GM23248 (cell line): ENCODE results near the gene FLT4. TPM values are rescaled to one million over a fixed set of nuclear protein-coding genes. Genes with fewer than 3 reads are reported as not detected.

Source experiments
- DNase-seq: peaks from one replicate; pipeline ENCODE4 v3.0.0-alpha.2; 2015
- H2AFZ ChIP-seq: fragments of 200-600 bp; sonication (generic); 2 replicates; pipeline ENCODE4 v1.6.1; 2016; ENCODE audit warnings: antibody characterized with exemption
- H3F3A ChIP-seq: fragments of 200-600 bp; sonication (generic); 2 replicates; pipeline ENCODE4 v1.6.1; 2016; ENCODE audit warnings: mild to moderate bottlenecking, antibody characterized with exemption, mixed run types; ENCODE audit not compliant: insufficient read depth
- H3K27ac ChIP-seq: fragments of 200-600 bp; sonication (generic); 2 replicates; pipeline ENCODE4 v1.5.1; 2016; ENCODE audit warnings: mild to moderate bottlenecking
- H3K27me3 ChIP-seq: fragments of 200-600 bp; sonication (generic); replicated peaks from 2 replicates; pipeline ENCODE4 v1.6.1; 2016; ENCODE audit warnings: mild to moderate bottlenecking; ENCODE audit not compliant: insufficient read depth
- H3K36me3 ChIP-seq: fragments of 200-600 bp; sonication (generic); 2 replicates; pipeline ENCODE4 v1.6.1; 2016; ENCODE audit warnings: low read depth, mild to moderate bottlenecking
- H3K4me1 ChIP-seq: fragments of 200-600 bp; sonication (generic); 2 replicates; pipeline ENCODE4 v1.6.1; 2016; ENCODE audit warnings: mild to moderate bottlenecking; ENCODE audit not compliant: insufficient read depth
- H3K4me2 ChIP-seq: fragments of 200-600 bp; sonication (generic); one replicate; pipeline ENCODE4 v1.6.1; 2016; ENCODE audit warnings: mild to moderate bottlenecking; ENCODE audit not compliant: unreplicated experiment
- H3K4me3 ChIP-seq: fragments of 200-600 bp; sonication (generic); 2 replicates; pipeline ENCODE4 v1.5.1; 2016; ENCODE audit warnings: mild to moderate bottlenecking
- H3K79me2 ChIP-seq: fragments of 200-600 bp; sonication (generic); 2 replicates; pipeline ENCODE4 v1.6.1; 2016; ENCODE audit warnings: mild to moderate bottlenecking; ENCODE audit not compliant: insufficient read depth
- H3K9ac ChIP-seq: fragments of 200-600 bp; sonication (generic); 2 replicates; pipeline ENCODE4 v1.6.1; 2016; ENCODE audit warnings: mild to moderate bottlenecking
- H3K9me2 ChIP-seq: fragments of 200-600 bp; sonication (generic); 2 replicates; pipeline ENCODE4 v1.6.1; 2016; ENCODE audit warnings: mixed run types, mild to moderate bottlenecking, moderate library complexity; ENCODE audit not compliant: insufficient read depth
- H3K9me3 ChIP-seq: fragments of 200-600 bp; sonication (generic); one replicate; pipeline ENCODE4 v1.6.1; 2017; ENCODE audit warnings: low read depth
- H4K20me1 ChIP-seq: fragments of 200-600 bp; sonication (generic); 2 replicates; pipeline ENCODE4 v1.6.0; 2016; ENCODE audit not compliant: insufficient read depth
- EZH2 ChIP-seq: fragments of 200-600 bp; sonication (generic); IDR thresholded peaks from 2 replicates; pipeline ENCODE4 v1.6.1; 2018; ENCODE audit warnings: antibody characterized with exemption, mild to moderate bottlenecking; ENCODE audit not compliant: insufficient read depth, poor library complexity, severe bottlenecking
- EZH2phosphoT487 ChIP-seq: fragments of 200-600 bp; sonication (generic); IDR thresholded peaks from 2 replicates; pipeline ENCODE4 v1.6.1; 2018; ENCODE audit warnings: antibody characterized with exemption, moderate library complexity, mild to moderate bottlenecking, low read depth; ENCODE audit not compliant: insufficient read depth
- WGBS, 2 experiments: methylation state at CpG; one replicate each; pipeline ENCODE4 v1.1.6; 2015 to 2017; ENCODE audit warnings: low lambda C conversion rate in 2 of 2, low coverage in 1 of 2; ENCODE audit errors: missing lambda C conversion rate in 2 of 2; 5-methylcytosine and 5-hydroxymethylcytosine counted together
- in situ Hi-C: fragments of 300-500 bp; cut with MboI; formaldehyde crosslinking; loops from 2 replicates; pipeline ENCODE4 v1.15.0; 2020
- polyA plus RNA-seq: library from polyadenylated mRNA; unstranded; fragments of >200 nt; fragmentation: Nextera tagmentation; extraction: Ambion mirVana; gene quantifications from 2 replicates; pipeline ENCODE4 v1.2.1, GENCODE V29; 2016
- total RNA-seq: library from RNA; depleted of rRNA; stranded (reverse); fragments of >200 nt; shearing (Covaris generic); gene quantifications from 2 replicates; pipeline ENCODE4 v1.2.3, GENCODE V29; 2014

Gene FLT4
- total and polyA plus RNA-seq, 2 experiments from 2014 or later = not detected

- H3K79me2 ChIP-seq = no peaks in the 10 kb centered on the region
- H3K9ac ChIP-seq = no peak overlapping the region
- no peak for DNase-seq
- H3K9me3 ChIP-seq = no peaks in the 10 kb centered on the region
- no peak overlapping the region for H3K4me3 ChIP-seq
- H3K27ac ChIP-seq = no peak overlapping the region
- H3K4me2 ChIP-seq = no peak overlapping the region
- H2AFZ ChIP-seq = no peak overlapping the region
- 70 to 73% methylated on average over 8 of the region's 8 CpGs for WGBS, 2 experiments
- TF ChIP-seq EZH2phosphoT487 (no peak), EZH2 (no peak)
- H3K4me1 ChIP-seq = no peaks in the 10 kb centered on the region
- no peaks in the 10 kb centered on the region for H3F3A ChIP-seq
- H4K20me1 ChIP-seq = no peaks in the 10 kb centered on the region
- no peaks in the 10 kb centered on the region; the same call in 1 of the 2 replicates for H3K27me3 ChIP-seq
- in situ Hi-C loops = no loop called here
- H3K36me3 ChIP-seq = no peaks in the 10 kb centered on the region
- no peaks in the 10 kb centered on the region for H3K9me2 ChIP-seq
Measured at GRCh38 chr5:180636016-180636402, 13.4 kb downstream of the FLT4 start.

GRCh38 chr5:180633283-180634177, 15.9 kb downstream of the FLT4 start:
- H3K9ac ChIP-seq = no peak overlapping the region
- H3K27me3 ChIP-seq = no peaks in the 10 kb centered on the region; the same call in 1 of the 2 replicates
- no peaks in the 10 kb centered on the region for H3K9me2 ChIP-seq
- in situ Hi-C loops = no loop called here
- no peaks in the 10 kb centered on the region for H3K4me1 ChIP-seq
- H2AFZ ChIP-seq = no peak overlapping the region
- WGBS, 2 experiments = 40 to 47% methylated on average over 14 of the region's 14 CpGs
- no peaks in the 10 kb centered on the region for H3K36me3 ChIP-seq
- no peaks in the 10 kb centered on the region for H3K9me3 ChIP-seq
- no peaks in the 10 kb centered on the region for H3K79me2 ChIP-seq
- DNase-seq = no peak
- H3F3A ChIP-seq = no peaks in the 10 kb centered on the region
- TF ChIP-seq EZH2phosphoT487 = no peak
- no peak for TF ChIP-seq EZH2
- H3K27ac ChIP-seq = no peak overlapping the region
- H4K20me1 ChIP-seq = no peaks in the 10 kb centered on the region
- no peak overlapping the region for H3K4me3 ChIP-seq
- no peak overlapping the region for H3K4me2 ChIP-seq

- Histone ChIP-seq H3K9me2 (no peaks in the 10 kb centered on the region), H3K9me3 (no peaks in the 10 kb centered on the region), H3K4me3 (no peak overlapping the region), H3K4me1 (no peaks in the 10 kb centered on the region), H3K36me3 (no peaks in the 10 kb centered on the region), H3F3A (no peaks in the 10 kb centered on the region), H4K20me1 (no peaks in the 10 kb centered on the region), H3K27ac (no peak overlapping the region), H3K27me3 (no peaks in the 10 kb centered on the region; the same call in 1 of the 2 replicates), H3K4me2 (no peak overlapping the region), H3K9ac (no peak overlapping the region), H2AFZ (no peak overlapping the region), H3K79me2 (no peaks in the 10 kb centered on the region)
- no peak for DNase-seq
- TF ChIP-seq EZH2 (no peak), EZH2phosphoT487 (no peak)
- in situ Hi-C loops = no loop called here
- 48 to 49% methylated on average over 7 to 9 of the region's 10 CpGs for WGBS, 2 experiments
Measured at GRCh38 chr5:180632768-180633167, 16.6 kb downstream of the FLT4 start.

GRCh38 chr5:180631549-180632383, 17.6 kb downstream of the FLT4 start:
- in situ Hi-C loops = no loop called here
- H3K4me2 ChIP-seq = no peak overlapping the region
- no peak overlapping the region for H3K27ac ChIP-seq
- no peaks in the 10 kb centered on the region; the same call in 1 of the 2 replicates for H3K27me3 ChIP-seq
- no peak overlapping the region for H2AFZ ChIP-seq
- H3K79me2 ChIP-seq = no peaks in the 10 kb centered on the region
- H3K9me2 ChIP-seq = no peaks in the 10 kb centered on the region
- no peaks in the 10 kb centered on the region for H4K20me1 ChIP-seq
- no peaks in the 10 kb centered on the region for H3K9me3 ChIP-seq
- no peaks in the 10 kb centered on the region for H3K4me1 ChIP-seq
- no peaks in the 10 kb centered on the region for H3K36me3 ChIP-seq
- no peak overlapping the region for H3K4me3 ChIP-seq
- H3F3A ChIP-seq = no peaks in the 10 kb centered on the region
- no peak overlapping the region for H3K9ac ChIP-seq
- DNase-seq = no peak
- TF ChIP-seq EZH2 = no peak
- TF ChIP-seq EZH2phosphoT487 = no peak
- 48 to 54% methylated on average over 31 to 34 of the region's 36 CpGs for WGBS, 2 experiments
